Astrocyte (in vitro differentiated cells and primary cell): Measurements from ENCODE around the gene RPGRIP1L. TPM values are rescaled to one million over a fixed set of nuclear protein-coding genes. Genes with fewer than 3 reads are reported as not detected.

ENCODE experiments used
- DNase-seq: peaks from one replicate; pipeline ENCODE4 v3.0.0-alpha.2; 2010; ENCODE audit warnings: low read depth
- FAIRE-seq: peaks from 2 replicates; lab custom pipeline; 2011; peaks lifted over from hg19 to GRCh38; lab: Jason Lieb, UNC
- H2AFZ ChIP-seq: 2 replicates; pipeline ENCODE4 v1.6.0; 2012; ENCODE audit warnings: low read depth, low read length, inconsistent platforms
- H3K27ac ChIP-seq: 2 replicates; pipeline ENCODE4 v1.5.1; 2011; ENCODE audit warnings: low read depth, low read length, inconsistent platforms
- H3K27me3 ChIP-seq: 2 replicates; pipeline ENCODE4 v1.6.0; 2011; ENCODE audit warnings: low read length, inconsistent platforms; ENCODE audit not compliant: insufficient read depth
- H3K36me3 ChIP-seq: 2 replicates; pipeline ENCODE4 v1.5.1; 2011; ENCODE audit warnings: low read length, inconsistent platforms; ENCODE audit not compliant: insufficient read depth
- H3K4me1 ChIP-seq: 2 replicates; pipeline ENCODE4 v1.5.1; 2011; ENCODE audit warnings: low read length, inconsistent platforms; ENCODE audit not compliant: insufficient read depth
- H3K4me2 ChIP-seq: 2 replicates; pipeline ENCODE4 v1.6.0; 2012; ENCODE audit warnings: low read length, inconsistent platforms
- H3K4me3 ChIP-seq: 2 replicates; pipeline ENCODE4 v1.5.1; 2011; ENCODE audit warnings: low read depth, mild to moderate bottlenecking, low read length, inconsistent platforms; ENCODE audit not compliant: insufficient read depth
- H3K79me2 ChIP-seq: 2 replicates; pipeline ENCODE4 v1.6.0; 2012; ENCODE audit warnings: mild to moderate bottlenecking, low read length, inconsistent platforms; ENCODE audit not compliant: insufficient read depth
- H3K9ac ChIP-seq: 2 replicates; pipeline ENCODE4 v1.6.0; 2012; ENCODE audit warnings: mild to moderate bottlenecking, low read length, inconsistent platforms
- H3K9me3 ChIP-seq: 2 replicates; pipeline ENCODE4 v1.5.1; 2012; ENCODE audit warnings: low read depth, mild to moderate bottlenecking, low read length, inconsistent platforms; ENCODE audit not compliant: insufficient read depth
- H4K20me1 ChIP-seq: 2 replicates; pipeline ENCODE4 v1.6.0; 2012; ENCODE audit warnings: low read length, inconsistent platforms; ENCODE audit not compliant: insufficient read depth
- H3K27ac Mint-ChIP-seq: one replicate; pipeline ENCODE4 v1.8.0; 2021; ENCODE audit warnings: mild to moderate bottlenecking, mixed read lengths; ENCODE audit not compliant: unreplicated experiment
- H3K27me3 Mint-ChIP-seq: one replicate; pipeline ENCODE4 v1.8.0; 2021; ENCODE audit warnings: low read depth, mixed read lengths; ENCODE audit not compliant: unreplicated experiment
- H3K36me3 Mint-ChIP-seq: one replicate; pipeline ENCODE4 v1.8.0; 2021; ENCODE audit warnings: low read depth, mixed read lengths; ENCODE audit not compliant: unreplicated experiment
- H3K4me1 Mint-ChIP-seq: one replicate; pipeline ENCODE4 v1.8.0; 2021; ENCODE audit warnings: low read depth, mixed read lengths; ENCODE audit not compliant: unreplicated experiment
- H3K4me3 Mint-ChIP-seq: one replicate; pipeline ENCODE4 v1.8.0; 2021; ENCODE audit warnings: mild to moderate bottlenecking, moderate library complexity, mixed read lengths; ENCODE audit not compliant: unreplicated experiment
- H3K9me3 Mint-ChIP-seq: one replicate; pipeline ENCODE4 v1.8.0; 2021; ENCODE audit warnings: mild to moderate bottlenecking, mixed read lengths; ENCODE audit not compliant: unreplicated experiment
- EZH2 ChIP-seq: IDR thresholded peaks from 2 replicates; pipeline ENCODE4 v1.6.1; 2012; ENCODE audit warnings: mild to moderate bottlenecking, low read length, inconsistent platforms; ENCODE audit not compliant: insufficient read depth
- total RNA-seq: library from RNA; stranded (reverse); gene quantifications from 2 replicates; pipeline ENCODE4 v1.2.1, GENCODE V29; 2021
- TF ChIP-seq, protein P1 (sequence below): IDR thresholded peaks from 2 replicates; pipeline ENCODE4 v1.5.1; 2011; ENCODE audit warnings: low read depth, mild to moderate bottlenecking, inconsistent platforms, low read length, moderate library complexity; ENCODE audit not compliant: insufficient read depth

RPGRIP1L gene
- total RNA-seq, 1 donor from 2014 or later = 18.1 TPM

- Histone ChIP-seq H4K20me1 (no peaks in the 10 kb centered on the region), H3K9me3 (no peaks in the 10 kb centered on the region), H3K27me3 (no peaks in the 10 kb centered on the region), H3K79me2 (no peaks in the 10 kb centered on the region), H3K27ac (no peak overlapping the region), H3K9ac (no peak overlapping the region), H3K4me1 (no peaks in the 10 kb centered on the region), H2AFZ (no peak overlapping the region), H3K4me3 (no peak overlapping the region), H3K36me3 (no peaks in the 10 kb centered on the region), H3K4me2 (no peak overlapping the region)
- Mint-ChIP-seq H3K36me3 (no peaks in the 10 kb centered on the region), H3K4me3 (no peak overlapping the region), H3K4me1 (peaks cover 11% of the 10 kb centered on the region), H3K27ac (no peak overlapping the region), H3K27me3 (peaks cover 9% of the 10 kb centered on the region), H3K9me3 (peaks cover 4% of the 10 kb centered on the region)
- TF ChIP-seq, protein P1, sequence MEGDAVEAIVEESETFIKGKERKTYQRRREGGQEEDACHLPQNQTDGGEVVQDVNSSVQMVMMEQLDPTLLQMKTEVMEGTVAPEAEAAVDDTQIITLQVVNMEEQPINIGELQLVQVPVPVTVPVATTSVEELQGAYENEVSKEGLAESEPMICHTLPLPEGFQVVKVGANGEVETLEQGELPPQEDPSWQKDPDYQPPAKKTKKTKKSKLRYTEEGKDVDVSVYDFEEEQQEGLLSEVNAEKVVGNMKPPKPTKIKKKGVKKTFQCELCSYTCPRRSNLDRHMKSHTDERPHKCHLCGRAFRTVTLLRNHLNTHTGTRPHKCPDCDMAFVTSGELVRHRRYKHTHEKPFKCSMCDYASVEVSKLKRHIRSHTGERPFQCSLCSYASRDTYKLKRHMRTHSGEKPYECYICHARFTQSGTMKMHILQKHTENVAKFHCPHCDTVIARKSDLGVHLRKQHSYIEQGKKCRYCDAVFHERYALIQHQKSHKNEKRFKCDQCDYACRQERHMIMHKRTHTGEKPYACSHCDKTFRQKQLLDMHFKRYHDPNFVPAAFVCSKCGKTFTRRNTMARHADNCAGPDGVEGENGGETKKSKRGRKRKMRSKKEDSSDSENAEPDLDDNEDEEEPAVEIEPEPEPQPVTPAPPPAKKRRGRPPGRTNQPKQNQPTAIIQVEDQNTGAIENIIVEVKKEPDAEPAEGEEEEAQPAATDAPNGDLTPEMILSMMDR = no peak
- TF ChIP-seq EZH2 = no peak
- DNase-seq (no peak), FAIRE-seq (no peak)
Measured at GRCh38 chr16:53580038-53580802, 123.4 kb downstream of the RPGRIP1L start.

- no peak overlapping the region for H3K4me3 Mint-ChIP-seq
- H3K79me2 ChIP-seq = no peaks in the 10 kb centered on the region
- no peak overlapping the region for H3K27ac ChIP-seq
- peaks cover 4% of the 10 kb centered on the region for H3K9me3 Mint-ChIP-seq
- H2AFZ ChIP-seq = no peak overlapping the region
- H3K36me3 Mint-ChIP-seq = no peaks in the 10 kb centered on the region
- H3K4me1 Mint-ChIP-seq = no peaks in the 10 kb centered on the region
- no peaks in the 10 kb centered on the region for H4K20me1 ChIP-seq
- H3K27me3 ChIP-seq = no peaks in the 10 kb centered on the region
- H3K27ac Mint-ChIP-seq = no peak overlapping the region
- no peaks in the 10 kb centered on the region for H3K9me3 ChIP-seq
- DNase-seq = no peak
- H3K36me3 ChIP-seq = no peaks in the 10 kb centered on the region
- H3K9ac ChIP-seq = no peak overlapping the region
- H3K4me3 ChIP-seq = no peak overlapping the region
- TF ChIP-seq, protein P1 = no peak
- no peak for TF ChIP-seq EZH2
- H3K27me3 Mint-ChIP-seq = peaks cover 9% of the 10 kb centered on the region
- FAIRE-seq = no peak
- no peak overlapping the region for H3K4me2 ChIP-seq
- H3K4me1 ChIP-seq = no peaks in the 10 kb centered on the region
Measured at GRCh38 chr16:53576904-53577303, 126.8 kb downstream of the RPGRIP1L start.

- peaks cover 9% of the 10 kb centered on the region for H3K27me3 Mint-ChIP-seq
- H3K36me3 ChIP-seq = no peaks in the 10 kb centered on the region
- no peaks in the 10 kb centered on the region for H3K4me1 Mint-ChIP-seq
- no peak overlapping the region for H3K27ac Mint-ChIP-seq
- H3K4me1 ChIP-seq = no peaks in the 10 kb centered on the region
- H3K9me3 Mint-ChIP-seq = peaks cover 7% of the 10 kb centered on the region
- no peak overlapping the region for H3K4me2 ChIP-seq
- no peaks in the 10 kb centered on the region for H3K36me3 Mint-ChIP-seq
- no peak overlapping the region for H2AFZ ChIP-seq
- no peaks in the 10 kb centered on the region for H4K20me1 ChIP-seq
- no peak overlapping the region for H3K27ac ChIP-seq
- DNase-seq (no peak), FAIRE-seq (no peak)
- no peaks in the 10 kb centered on the region for H3K9me3 ChIP-seq
- no peaks in the 10 kb centered on the region for H3K79me2 ChIP-seq
- H3K27me3 ChIP-seq = no peaks in the 10 kb centered on the region
- H3K4me3 Mint-ChIP-seq = no peak overlapping the region
- TF ChIP-seq, protein P1 = no peak
- no peak for TF ChIP-seq EZH2
- no peak overlapping the region for H3K9ac ChIP-seq
- no peak overlapping the region for H3K4me3 ChIP-seq
Measured at GRCh38 chr16:53576210-53576609, 127.4 kb downstream of the RPGRIP1L start.
